GM12891 (cell line): ENCODE results near the gene MRPL12.
"Not testable (repeated sequence)": the region's sequence is repeated elsewhere in the genome, so short reads cannot be mapped to it uniquely, and the experiment has no call there.

Experiments
- DNase-seq: peaks from one replicate; pipeline ENCODE4 v3.0.0; 2011; ENCODE audit warnings: low spot score; ENCODE audit not compliant: insufficient read length
- FAIRE-seq: peaks from 2 replicates; lab custom pipeline; 2011; peaks lifted over from hg19 to GRCh38; lab: Jason Lieb, UNC
- PAX5 ChIP-seq: IDR thresholded peaks from 2 replicates; pipeline ENCODE4 v1.6.1; 2011; ENCODE audit warnings: low read length, moderate library complexity, mild to moderate bottlenecking; ENCODE audit not compliant: insufficient read depth, severe bottlenecking
- POLR2A ChIP-seq: IDR thresholded peaks from 2 replicates; pipeline ENCODE4 v1.6.1; 2011; ENCODE audit warnings: low read depth, low read length, control low read depth
- POLR2AphosphoS5 ChIP-seq: IDR thresholded peaks from 2 replicates; pipeline ENCODE4 v1.6.1; 2011; ENCODE audit warnings: low read depth, low read length, control low read depth
- POU2F2 ChIP-seq: IDR thresholded peaks from 2 replicates; pipeline ENCODE4 v1.6.1; 2011; ENCODE audit warnings: low read depth, mild to moderate bottlenecking, control low read depth, low read length, moderate library complexity
- SPI1 ChIP-seq: IDR thresholded peaks from 2 replicates; pipeline ENCODE4 v1.6.1; 2011; ENCODE audit warnings: low read depth, low read length, control low read depth
- TAF1 ChIP-seq: IDR thresholded peaks from 2 replicates; pipeline ENCODE4 v1.6.1; 2011; ENCODE audit warnings: low read depth, low read length, control low read depth

MRPL12 gene

GRCh38 chr17:81665205-81666091 lies 37.7 kb upstream of the MRPL12 start:
- DNase-seq (peak; percentile 67), FAIRE-seq (peak; percentile 87)
- TF ChIP-seq PAX5 (no peak), POU2F2 (peak; percentile 45; the same call in 1 of the 2 replicates), SPI1 (no peak), TAF1 (peak; percentile 78), POLR2A (peak; percentile 66; the same call in 1 of the 2 replicates), POLR2AphosphoS5 (peak; percentile 54)

DNA sequence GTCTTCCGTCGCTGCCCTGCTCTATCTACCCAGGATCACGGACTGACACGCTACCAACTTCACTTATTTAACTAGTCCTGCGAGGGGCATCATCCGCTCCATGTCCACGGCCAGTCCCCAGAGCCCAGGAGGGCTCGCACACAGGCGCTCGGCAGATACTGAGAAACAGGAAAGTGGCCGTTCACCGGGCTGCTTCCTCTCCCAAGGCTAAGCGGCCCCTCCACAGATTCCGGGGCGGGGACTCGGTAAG lies 37.1 kb upstream of the MRPL12 start:
- no peak for FAIRE-seq
- no peak for TF ChIP-seq POLR2AphosphoS5
- TF ChIP-seq POU2F2, result no peak
- TF ChIP-seq PAX5, result no peak
- TF ChIP-seq POLR2A, result no peak
- TF ChIP-seq TAF1, result no peak
- TF ChIP-seq SPI1, result no peak
- no peak for DNase-seq

- FAIRE-seq, result peak; percentile 98
- peak; percentile 98 for DNase-seq
- TF ChIP-seq SPI1, result peak; percentile 90
- TF ChIP-seq POLR2A, result peak; percentile 97
- peak; percentile 39 for TF ChIP-seq PAX5
- peak; percentile 94 for TF ChIP-seq TAF1
- TF ChIP-seq POU2F2, result peak; percentile 67; the same call in 1 of the 2 replicates
- peak; percentile 97 for TF ChIP-seq POLR2AphosphoS5
Observed at GRCh38 chr17:81666342-81667191, 36.6 kb upstream of the MRPL12 start, which contains the start of the genes CCDC137 and OXLD1. TSS of gene CCDC137 (plus strand) at chr17:81666737. CDS start at chr17:81666767, 30 bp downstream. TSS of gene OXLD1 (minus strand) at chr17:81666605. CDS start at chr17:81666577, 28 bp downstream.

DNA sequence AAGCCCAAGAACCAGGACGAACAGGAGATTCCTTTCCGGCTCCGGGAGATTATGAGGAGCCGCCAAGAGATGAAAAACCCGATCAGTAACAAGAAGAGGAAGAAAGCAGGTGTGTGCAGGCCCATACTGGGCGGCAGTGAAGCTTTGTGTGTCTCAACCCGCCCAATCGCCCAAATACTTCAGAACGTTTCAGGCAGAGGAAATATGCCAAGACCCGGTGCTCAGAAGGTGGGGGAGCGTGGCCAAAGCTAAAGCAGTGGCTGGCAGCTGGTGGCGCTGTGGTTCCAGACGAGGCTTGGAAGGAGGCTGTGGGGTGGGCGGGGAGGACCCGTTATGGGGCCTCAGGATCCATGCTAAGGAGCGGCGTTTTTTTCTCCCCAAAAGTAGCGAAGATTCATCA lies 35.4 kb upstream of the MRPL12 start:
- DNase-seq (no peak), FAIRE-seq (no peak)
- TF ChIP-seq POLR2A, result no peak
- TF ChIP-seq TAF1, result no peak
- TF ChIP-seq SPI1, result no peak
- no peak for TF ChIP-seq POU2F2
- TF ChIP-seq PAX5, result no peak
- no peak for TF ChIP-seq POLR2AphosphoS5

DNA sequence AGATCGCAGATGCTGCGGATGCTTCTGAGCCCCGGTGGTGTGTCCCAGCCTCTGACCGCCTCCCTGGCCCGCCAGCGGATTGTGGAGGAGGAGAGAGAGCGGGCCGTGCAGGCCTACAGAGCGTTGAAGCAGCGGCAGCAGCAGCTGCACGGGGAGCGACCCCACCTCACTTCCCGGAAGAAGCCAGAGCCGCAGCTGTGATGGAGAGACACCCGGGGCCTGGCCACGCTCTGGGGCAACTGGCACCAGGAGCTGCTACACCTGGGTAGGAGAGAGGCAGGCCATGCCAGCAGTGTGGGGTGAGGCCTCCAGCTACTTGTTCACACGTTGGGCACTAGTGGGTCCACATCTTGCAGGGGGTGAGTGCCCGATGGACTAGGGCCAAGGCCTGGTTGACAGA lies 30.7 kb upstream of the MRPL12 start:
- DNase-seq (no peak), FAIRE-seq (no peak)
- TF ChIP-seq POLR2A (no peak), POLR2AphosphoS5 (no peak), TAF1 (no peak), PAX5 (no peak), SPI1 (no peak), POU2F2 (no peak)

DNA sequence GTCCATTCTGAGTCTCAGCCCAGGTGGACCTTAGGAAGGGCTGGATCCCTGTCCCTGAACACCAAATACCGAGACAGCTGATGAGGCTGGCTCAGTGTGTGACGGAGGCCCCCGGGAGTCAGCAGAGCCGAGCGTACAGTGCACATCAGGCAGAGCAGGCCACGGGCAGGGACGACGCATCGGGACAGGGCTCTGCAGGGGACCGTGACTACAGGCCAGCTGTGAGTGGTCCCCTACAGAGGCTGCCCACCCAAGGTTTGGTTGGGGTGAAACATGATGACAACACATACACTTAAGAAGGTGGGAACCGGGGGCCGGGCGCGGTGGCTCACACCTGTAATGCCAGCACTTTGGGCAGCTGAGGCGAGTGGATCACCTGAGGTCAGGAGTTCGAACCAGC lies 30.2 kb upstream of the MRPL12 start:
- TF ChIP-seq POU2F2 (no peak), PAX5 (no peak), POLR2AphosphoS5 (no peak), SPI1 (no peak), POLR2A (no peak), TAF1 (no peak)
- no peak for DNase-seq
- FAIRE-seq, result no peak

GRCh38 chr17:81673561-81674258 lies 29.5 kb upstream of the MRPL12 start:
- FAIRE-seq (no peak), DNase-seq (no peak)
- no peak for TF ChIP-seq POLR2A
- no peak for TF ChIP-seq TAF1
- no peak for TF ChIP-seq POU2F2
- no peak for TF ChIP-seq SPI1
- TF ChIP-seq PAX5, result no peak
- TF ChIP-seq POLR2AphosphoS5, result no peak

- FAIRE-seq, result peak; percentile 80
- not testable (repeated sequence) for DNase-seq
Observed at GRCh38 chr17:81675515-81676221, 27.5 kb upstream of the MRPL12 start.

- TF ChIP-seq PAX5, result no peak
- TF ChIP-seq POU2F2, result no peak
- no peak for TF ChIP-seq POLR2AphosphoS5
- TF ChIP-seq POLR2A, result no peak
- TF ChIP-seq TAF1, result no peak
- no peak for TF ChIP-seq SPI1
- DNase-seq, result no peak
- FAIRE-seq, result no peak
Observed at GRCh38 chr17:81676906-81677305, 26.3 kb upstream of the MRPL12 start.
